IMR-90 (cell line): ENCODE results near the gene GGT6. TPM values are rescaled to one million over a fixed set of nuclear protein-coding genes. Genes with fewer than 3 reads are reported as not detected.

ENCODE experiments used
- ATAC-seq: fragments of 200-7000 bp; cut with Tn5 transposase; 2 replicates; pipeline ENCODE4 v1.9.1; 2020; ENCODE audit warnings: low read depth, mild to moderate bottlenecking, moderate library complexity
- BruUV-seq: library from RNA; stranded (reverse); fragments of 400-500 nt; replicated peaks from 2 replicates; lab custom pipeline; 2021; lab: Mats Ljungman, UMichigan
- CTCF ChIA-PET: fragments of 300-600 bp; formaldehyde crosslinking; extraction: SDS; loops from one replicate; lab custom pipeline; 2021; ENCODE audit warnings: antibody characterized with exemption; lab: Yijun Ruan, JAX
- POLR2A ChIA-PET: fragments of 300-600 bp; sonication (Branson Sonifier 250); formaldehyde crosslinking; loops from one replicate; lab custom pipeline; 2022; ENCODE audit warnings: antibody characterized with exemption; ENCODE audit not compliant: unreplicated experiment; lab: Charles Lee
- DNase-seq: peaks from one replicate; pipeline ENCODE4 v3.0.0; 2013
- H2AFZ ChIP-seq: replicated peaks from 2 replicates; pipeline ENCODE3; 2013; ENCODE audit warnings: low read length, mild to moderate bottlenecking; ENCODE audit not compliant: poor library complexity
- H2AK5ac ChIP-seq: 2 replicates; pipeline ENCODE4 v1.6.1; 2013; ENCODE audit warnings: low read depth, low read length, inconsistent platforms
- H2AK9ac ChIP-seq: replicated peaks from 2 replicates; pipeline ENCODE3; 2013; ENCODE audit warnings: mild to moderate bottlenecking, low read depth, low read length, moderate library complexity; ENCODE audit not compliant: poor library complexity
- H2BK120ac ChIP-seq: 2 replicates; pipeline ENCODE4 v1.6.1; 2013; ENCODE audit warnings: low read depth, low read length, inconsistent platforms
- H2BK15ac ChIP-seq: 3 replicates; pipeline ENCODE4 v1.6.1; 2013; ENCODE audit warnings: low read depth, low read length, inconsistent platforms
- H2BK20ac ChIP-seq: 2 replicates; pipeline ENCODE4 v1.6.1; 2013; ENCODE audit warnings: low read depth, mild to moderate bottlenecking, inconsistent platforms, low read length, moderate library complexity
- H2BK5ac ChIP-seq: 2 replicates; pipeline ENCODE4 v1.6.1; 2013; ENCODE audit warnings: mild to moderate bottlenecking, low read depth, low read length, inconsistent platforms; ENCODE audit not compliant: poor library complexity, severe bottlenecking
- H3K14ac ChIP-seq: replicated peaks from 2 replicates; pipeline ENCODE4 v1.6.1; 2013; ENCODE audit warnings: low read depth, low read length, inconsistent platforms
- H3K18ac ChIP-seq: 2 replicates; pipeline ENCODE4 v1.6.1; 2013; ENCODE audit warnings: low read depth, low read length, control low read depth
- H3K23ac ChIP-seq: 2 replicates; pipeline ENCODE4 v1.6.1; 2013; ENCODE audit warnings: low read depth, low read length, inconsistent platforms
- H3K27ac ChIP-seq: 2 replicates; pipeline ENCODE4 v1.5.1; 2013; ENCODE audit warnings: mild to moderate bottlenecking, control low read depth, low read length; ENCODE audit not compliant: insufficient read depth
- H3K27me3 ChIP-seq: 2 replicates; pipeline ENCODE4 v1.6.1; 2013; ENCODE audit warnings: low read length; ENCODE audit not compliant: control insufficient read depth, insufficient read depth
- H3K36me3 ChIP-seq: 2 replicates; pipeline ENCODE4 v1.6.1; 2013; ENCODE audit warnings: low read length, mixed read lengths; ENCODE audit not compliant: control insufficient read depth, insufficient read depth
- H3K4ac ChIP-seq: 2 replicates; pipeline ENCODE4 v1.6.1; 2013; ENCODE audit warnings: low read depth, low read length, inconsistent platforms
- H3K4me1 ChIP-seq: 2 replicates; pipeline ENCODE4 v1.6.1; 2013; ENCODE audit warnings: low read length, mixed read lengths; ENCODE audit not compliant: control insufficient read depth, insufficient read depth
- H3K4me2 ChIP-seq: 2 replicates; pipeline ENCODE4 v1.6.1; 2013; ENCODE audit warnings: low read depth, mild to moderate bottlenecking, control low read depth, low read length, moderate library complexity
- H3K4me3 ChIP-seq: 2 replicates; pipeline ENCODE4 v1.5.1; 2013; ENCODE audit warnings: low read depth, mild to moderate bottlenecking, control low read depth, low read length, moderate library complexity; ENCODE audit not compliant: insufficient read depth
- H3K56ac ChIP-seq: 2 replicates; pipeline ENCODE4 v1.6.1; 2013; ENCODE audit warnings: low read length, inconsistent platforms; ENCODE audit not compliant: insufficient read depth; ENCODE audit errors: extremely low read depth
- H3K79me1 ChIP-seq, 2 experiments: 2 replicates each; pipeline ENCODE4 v1.6.1; 2013; ENCODE audit warnings: low read length in 2 of 2, inconsistent platforms in 1 of 2, low read depth in 1 of 2
- H3K9ac ChIP-seq: 2 replicates; pipeline ENCODE4 v1.6.1; 2013; ENCODE audit warnings: low read depth, low read length, control low read depth
- H3K9me1 ChIP-seq: 2 replicates; pipeline ENCODE4 v1.6.1; 2013; ENCODE audit warnings: low read length, inconsistent platforms; ENCODE audit not compliant: insufficient read depth
- H3K9me3 ChIP-seq: 2 replicates; pipeline ENCODE4 v1.6.1; 2013; ENCODE audit warnings: low read length; ENCODE audit not compliant: control insufficient read depth, insufficient read depth
- H4K20me1 ChIP-seq: 2 replicates; pipeline ENCODE4 v1.6.1; 2013; ENCODE audit warnings: low read length, inconsistent platforms; ENCODE audit not compliant: insufficient read depth
- H4K5ac ChIP-seq: 2 replicates; pipeline ENCODE4 v1.6.1; 2013; ENCODE audit warnings: mild to moderate bottlenecking, low read depth, low read length, control low read depth
- H4K8ac ChIP-seq, 2 experiments: 2 replicates each; pipeline ENCODE4 v1.6.1; 2013; ENCODE audit warnings: low read depth in 2 of 2, low read length in 2 of 2, control low read depth in 1 of 2, inconsistent platforms in 1 of 2
- H4K91ac ChIP-seq: 2 replicates; pipeline ENCODE4 v1.6.1; 2013; ENCODE audit warnings: low read depth, low read length, inconsistent platforms; ENCODE audit not compliant: insufficient read depth
- BHLHE40 ChIP-seq: fragments of 150-350 bp; IDR thresholded peaks from 2 replicates; pipeline ENCODE4 v1.6.1; 2016; ENCODE audit warnings: mild to moderate bottlenecking, low read depth, low read length
- CEBPB ChIP-seq: IDR thresholded peaks from 2 replicates; pipeline ENCODE4 v1.6.1; 2012; ENCODE audit warnings: low read depth, low read length, improper control_type of control experiment
- CHD1 ChIP-seq: IDR thresholded peaks from 2 replicates; pipeline ENCODE4 v1.6.1; 2012; ENCODE audit warnings: low read depth, low read length, improper control_type of control experiment
- CTCF ChIP-seq: conservative IDR thresholded peaks from 2 replicates; pipeline ENCODE4 v1.5.1; 2012; ENCODE audit warnings: mild to moderate bottlenecking, low read depth, low read length, improper control_type of control experiment
- ELK1 ChIP-seq: fragments of 150-350 bp; IDR thresholded peaks from 2 replicates; pipeline ENCODE4 v1.6.1; 2016; ENCODE audit warnings: low read depth, mild to moderate bottlenecking, low read length, moderate library complexity, borderline replicate concordance
- FOS ChIP-seq: fragments of 150-350 bp; IDR thresholded peaks from 2 replicates; pipeline ENCODE4 v1.6.1; 2016; ENCODE audit warnings: low read depth, low read length
- MAFK ChIP-seq: IDR thresholded peaks from 2 replicates; pipeline ENCODE4 v1.6.1; 2012; ENCODE audit warnings: low read depth, low read length, improper control_type of control experiment
- MXI1 ChIP-seq: IDR thresholded peaks from 2 replicates; pipeline ENCODE4 v1.6.1; 2012; ENCODE audit warnings: low read depth, mild to moderate bottlenecking, low read length, moderate library complexity, borderline replicate concordance
- NFE2L2 ChIP-seq: fragments of 150-350 bp; IDR thresholded peaks from 2 replicates; pipeline ENCODE4 v1.6.1; 2016; ENCODE audit warnings: low read depth, mild to moderate bottlenecking, low read length
- POLR2A ChIP-seq: IDR thresholded peaks from 2 replicates; pipeline ENCODE4 v1.6.1; 2012; ENCODE audit warnings: mild to moderate bottlenecking, low read depth, low read length
- RAD21 ChIP-seq: IDR thresholded peaks from 2 replicates; pipeline ENCODE4 v1.6.1; 2012; ENCODE audit warnings: low read length, improper control_type of control experiment
- RCOR1 ChIP-seq: IDR thresholded peaks from 2 replicates; pipeline ENCODE4 v1.6.1; 2012; ENCODE audit warnings: mild to moderate bottlenecking, low read length, improper control_type of control experiment; ENCODE audit not compliant: insufficient replicate concordance
- RFX5 ChIP-seq: IDR thresholded peaks from 2 replicates; pipeline ENCODE4 v1.8.0; 2012; ENCODE audit warnings: low read depth, mild to moderate bottlenecking, low read length, moderate library complexity
- SMC3 ChIP-seq: fragments of 150-350 bp; IDR thresholded peaks from 2 replicates; pipeline ENCODE4 v1.6.1; 2016; ENCODE audit warnings: low read depth, mild to moderate bottlenecking, antibody characterized with exemption, low read length, moderate library complexity
- USF2 ChIP-seq: fragments of 150-350 bp; IDR thresholded peaks from 2 replicates; pipeline ENCODE4 v1.6.1; 2017; ENCODE audit warnings: mild to moderate bottlenecking, antibody characterized with exemption, low read length, low read depth
- WGBS, 2 experiments: methylation state at CpG; one replicate each; pipeline versions ENCODE4 v1.1.5 to v1.1.7; 2013; ENCODE audit warnings: missing lambda C conversion rate in 2 of 2; ENCODE audit not compliant: insufficient read length in 1 of 2; ENCODE audit errors: extremely low coverage in 2 of 2; 5-methylcytosine and 5-hydroxymethylcytosine counted together
- dilution Hi-C: fragments of 300-500 bp; cut with HindIII; formaldehyde crosslinking; loops from one replicate; pipeline ENCODE4 v1.14.3; 2018; ENCODE audit warnings: low sequenced_read_pairs; ENCODE audit not compliant: unreplicated experiment
- in situ Hi-C: fragments of 300-500 bp; cut with MboI; formaldehyde crosslinking; loops from 3 replicates; pipeline ENCODE4 v1.14.3; 2019; ENCODE audit warnings: low sequenced_read_pairs, inconsistent platforms, mixed read lengths
- intact Hi-C: fragments of 100-400 bp; cut with micrococcal nuclease; formaldehyde crosslinking; loops from 2 replicates; pipeline ENCODE4 v1.10.0; 2022
- polyA plus RNA-seq, 3 experiments: library from polyadenylated mRNA; depleted of rRNA; stranded (reverse); fragments of >200 nt; gene quantifications; 2 replicates each; pipeline ENCODE4 v1.2.3, GENCODE V29; 2012; ENCODE audit warnings: low replicate concordance in 1 of 3
- total RNA-seq: library from RNA; depleted of rRNA; stranded (reverse); fragments of >200 nt; gene quantifications from 2 replicates; pipeline ENCODE4 v1.2.3, GENCODE V29; 2012

Gene GGT6
- total and polyA plus RNA-seq, 2 of the 4 experiments (the other 2 are of a cell fraction) = not detected

GRCh38 chr17:4554441-4554996 lies 5.9 kb downstream of the GGT6 start:
- H4K8ac ChIP-seq = peak overlapping the region; percentile 85 to 96; a peak in 3 of 4 replicates
- 18% methylated on average over 12 of the region's 18 CpGs; no CpG with 5 or more reads in 1 of the 2 experiments for WGBS, 2 experiments
- in situ Hi-C loops = loop anchor here (10.0 kb wide), 1 partner anchor 60 kb away; the partner anchor contains the start of gene SPNS2
- TF ChIP-seq POLR2A = no peak
- TF ChIP-seq RAD21 = no peak
- TF ChIP-seq NFE2L2 = no peak
- no peak for TF ChIP-seq RFX5
- no peak for TF ChIP-seq FOS
- no peak for TF ChIP-seq CEBPB
- no peak for TF ChIP-seq SMC3
- no peak for TF ChIP-seq USF2
- TF ChIP-seq ELK1 = no peak
- TF ChIP-seq MXI1 = no peak
- no peak for TF ChIP-seq CTCF
- no peak for TF ChIP-seq CHD1
- TF ChIP-seq RCOR1 = no peak
- TF ChIP-seq MAFK = no peak
- TF ChIP-seq BHLHE40 = no peak

More at GRCh38 chr17:4554441-4554996, 5.9 kb downstream of the GGT6 start:
- POLR2A ChIA-PET = interaction anchor here (0.5 to 0.7 kb wide), 2 partner anchors 58 to 344 kb away, joined by 4 to 8 read pairs; no protein-coding TSS in a partner anchor
- dilution Hi-C loops = no loop called here
- Histone ChIP-seq H4K20me1 (no peaks in the 10 kb centered on the region), H3K4me2 (peak overlapping the region; percentile 95), H2BK20ac (no peak overlapping the region), H3K36me3 (peaks cover 27% of the 10 kb centered on the region), H3K79me1 (peaks cover 9 to 36% of the 10 kb centered on the region in 2 experiments), H2AK5ac (peak overlapping the region; percentile 73), H3K4me3 (peak overlapping the region; percentile 88), H3K4ac (peak overlapping the region; percentile 76), H2AFZ (peak overlapping the region; percentile 97), H4K5ac (peak overlapping the region; percentile 24; the same call in 1 of the 2 replicates), H3K27me3 (no peaks in the 10 kb centered on the region), H2AK9ac (peak overlapping the region; percentile 84), H4K91ac (peak overlapping the region; percentile 67; the same call in 1 of the 2 replicates), H2BK15ac (no peak overlapping the region), H3K14ac (peak overlapping the region; percentile 85; the same call in 1 of the 2 replicates), H3K9me3 (no peaks in the 10 kb centered on the region), H3K18ac (no peak overlapping the region), H3K56ac (0 out of 2 replicates have a peak overlapping the region, but pooled peaks have one; percentile 16), H3K23ac (no peak overlapping the region), H3K9me1 (peaks cover 2% of the 10 kb centered on the region; the same call in 1 of the 2 replicates), H3K9ac (peak overlapping the region; percentile 61), H2BK120ac (no peak overlapping the region), H3K4me1 (peaks cover 8% of the 10 kb centered on the region), H3K27ac (peak overlapping the region; percentile 55; the same call in 1 of the 2 replicates), H2BK5ac (peak overlapping the region; percentile 9)
- intact Hi-C loops = no loop called here
- CTCF ChIA-PET = no interaction called here
- DNase-seq = no peak
- no peak for ATAC-seq
- no TSS peak for BruUV-seq
